HCEC 1CT (cell line): ENCODE data around the gene PABPN1L.

Experiments used
- DNase-seq: peaks from one replicate; pipeline ENCODE4 v3.0.0-alpha.2; 2017

The PABPN1L gene

DNA sequence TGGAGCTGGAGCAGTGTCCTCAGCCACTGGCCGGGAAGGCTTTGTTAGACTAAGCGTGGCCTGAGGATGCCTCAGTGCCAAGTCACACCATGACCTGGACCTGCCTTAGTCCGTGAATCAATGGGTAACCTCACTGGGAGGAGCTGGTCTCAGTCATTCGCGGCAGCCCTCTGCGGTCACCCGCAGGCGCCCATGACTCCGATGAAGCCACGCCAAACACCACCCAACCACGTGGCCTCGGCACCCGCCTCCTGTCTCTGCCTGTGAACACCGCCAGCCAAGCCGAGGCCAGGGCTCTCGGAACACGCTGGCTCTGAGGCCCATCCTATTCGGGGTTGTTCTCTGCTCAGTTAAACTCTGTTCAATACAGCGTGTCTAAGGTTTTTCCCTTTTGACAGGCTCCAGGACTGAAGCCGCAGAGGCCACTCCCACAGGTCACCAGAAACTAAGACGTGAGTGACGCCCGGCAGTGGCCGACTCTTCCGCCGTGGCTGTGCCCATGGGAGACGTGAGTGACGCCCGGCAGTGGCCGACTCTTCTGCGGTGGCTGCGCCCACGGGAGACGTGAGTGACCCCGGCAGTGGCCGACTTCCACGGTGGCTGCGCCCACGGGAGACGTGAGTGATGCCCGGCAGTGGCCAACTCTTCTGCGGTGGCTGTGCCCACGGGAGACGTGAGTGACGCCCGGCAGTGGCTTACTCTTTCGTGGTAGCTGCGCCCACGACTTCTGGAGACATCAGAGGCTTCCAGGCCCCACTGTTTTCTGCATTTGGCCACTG lies 16.8 kb upstream of the PABPN1L start:
- DNase-seq: no peak

DNA sequence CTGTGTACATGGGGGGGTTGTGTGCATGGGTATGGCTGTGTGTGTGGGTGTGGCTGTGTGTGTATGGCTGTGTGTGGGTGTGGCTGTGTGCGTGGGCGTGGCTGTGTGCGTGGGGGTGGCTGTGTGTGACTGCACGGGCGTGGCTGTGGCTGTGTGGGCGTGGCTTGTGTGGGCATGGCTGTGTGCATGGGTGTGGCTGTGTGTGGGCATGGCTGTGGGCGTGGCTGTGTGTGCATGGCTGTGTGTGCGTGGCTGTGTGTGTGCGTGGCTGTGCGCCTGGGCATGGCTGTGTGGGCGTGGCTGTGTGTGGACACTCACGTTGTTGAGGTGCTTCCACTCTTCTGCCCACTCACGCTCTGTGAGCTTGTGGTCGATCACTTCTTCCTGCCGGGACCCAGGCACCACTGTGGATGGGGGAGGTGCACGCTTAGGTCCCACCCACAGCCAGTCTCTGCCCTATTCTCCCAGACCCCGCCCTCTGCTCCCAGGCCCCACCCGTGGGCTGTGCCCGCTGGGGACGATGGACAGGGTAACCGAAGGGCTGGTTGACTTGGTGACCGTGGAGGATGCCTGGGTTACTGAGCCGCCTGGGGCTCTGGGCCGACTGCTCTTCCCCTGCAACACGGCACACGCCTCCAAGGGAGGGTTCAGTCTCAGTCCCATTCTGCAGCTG lies 16.0 kb upstream of the PABPN1L start:
- DNase-seq: no peak

DNA sequence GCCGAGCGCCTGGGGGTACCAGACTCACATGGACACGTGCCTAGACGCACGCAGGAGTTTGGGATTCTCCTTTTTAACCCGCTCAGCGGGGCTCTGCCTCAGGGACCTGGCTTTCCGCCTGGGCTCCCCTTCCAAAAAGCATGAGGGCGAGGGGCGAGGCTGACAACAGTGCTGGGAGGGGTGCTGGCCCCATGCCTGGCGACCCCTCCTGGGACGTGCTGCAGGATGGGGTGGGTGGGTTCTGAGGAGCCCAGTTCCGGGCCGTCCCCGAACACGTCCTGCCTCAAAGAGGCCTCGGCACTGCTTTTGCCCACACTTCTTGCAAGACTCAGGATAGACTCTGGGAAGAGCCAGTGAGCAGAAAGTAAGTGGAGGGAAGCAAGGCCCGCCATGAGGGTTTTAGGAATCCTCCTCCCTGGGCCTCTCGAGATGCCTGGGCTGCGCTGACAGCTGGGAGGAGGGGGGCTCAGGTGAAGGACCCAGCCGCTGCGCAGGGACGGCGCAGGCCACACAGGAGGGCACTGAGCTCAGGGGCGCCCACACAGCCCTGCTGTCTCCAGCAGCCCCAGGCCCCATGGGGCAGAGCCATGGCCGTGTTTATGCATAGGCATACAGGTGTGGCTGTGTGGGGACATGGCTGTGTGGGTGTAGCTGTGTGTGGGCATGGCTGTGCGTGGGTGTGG lies 15.4 kb upstream of the PABPN1L start:
- DNase-seq: no peak

DNA sequence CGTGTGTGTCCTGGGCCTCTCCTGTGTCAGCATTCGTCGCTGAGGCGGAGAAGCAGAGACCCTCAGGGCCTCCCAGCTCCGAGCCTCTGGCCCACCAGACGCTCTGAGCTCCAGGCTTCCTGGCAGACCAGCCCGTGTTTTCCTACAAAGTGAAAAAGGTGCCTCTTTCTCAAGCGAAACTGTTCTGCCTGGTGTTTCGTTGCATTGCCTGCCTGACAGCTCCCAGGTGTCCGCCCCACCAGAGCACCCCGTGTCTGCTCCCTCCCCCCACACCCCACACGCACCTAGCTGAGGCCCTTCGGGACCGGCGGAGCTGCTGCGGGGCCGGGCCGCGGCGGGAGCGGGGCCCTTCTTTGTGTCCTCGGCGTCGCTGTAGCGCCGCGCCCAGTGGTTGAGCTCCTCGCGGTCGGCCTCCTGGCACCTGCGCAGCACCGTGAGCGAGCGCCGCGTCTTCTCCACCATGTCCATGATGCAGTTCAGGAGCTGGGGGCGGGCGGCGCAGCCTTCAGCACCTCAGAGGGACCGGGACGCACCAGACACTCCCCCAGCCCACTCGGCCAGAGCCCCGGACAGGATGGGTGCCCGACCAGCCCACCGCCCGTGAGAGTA lies 14.7 kb upstream of the PABPN1L start:
- DNase-seq: no peak

DNA sequence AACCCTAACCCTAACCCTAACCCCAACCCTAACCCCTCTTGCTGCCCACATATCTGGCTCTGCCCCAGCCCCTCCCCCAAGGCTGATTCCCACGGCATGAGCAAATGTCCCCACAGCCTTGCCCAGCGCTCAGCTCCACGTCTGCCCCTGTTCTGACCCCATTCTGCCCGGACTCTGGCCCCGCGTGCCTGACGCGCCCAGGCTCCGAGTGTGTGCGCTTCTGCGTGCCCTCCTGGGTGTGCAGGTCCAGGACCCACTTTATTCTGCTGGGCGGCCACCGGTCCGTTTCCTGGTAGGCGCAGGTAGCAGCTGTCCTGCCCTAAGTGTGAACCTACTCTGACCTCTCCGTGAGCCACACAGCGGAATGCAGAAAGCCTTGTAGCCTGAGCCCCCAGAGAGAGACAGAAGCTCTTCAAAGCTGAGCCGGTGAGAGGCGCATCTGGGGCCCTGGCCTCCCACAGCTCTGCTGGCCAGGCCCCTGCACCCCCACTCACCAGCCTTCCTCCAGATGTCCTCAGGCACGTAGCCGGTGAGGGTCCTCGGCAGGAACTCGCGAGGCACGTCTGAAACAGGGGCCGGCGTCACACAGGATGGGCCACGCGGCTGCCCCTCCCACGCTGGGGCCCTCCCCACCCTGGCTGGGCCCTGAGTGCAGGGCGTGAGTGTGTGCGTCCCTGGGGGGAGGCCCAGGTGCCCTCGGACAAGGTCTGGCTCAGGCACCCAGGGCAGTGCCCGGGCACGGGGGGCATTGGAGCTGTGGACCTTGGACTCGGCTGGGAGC lies 14.0 kb upstream of the PABPN1L start:
- no peak for DNase-seq

DNA sequence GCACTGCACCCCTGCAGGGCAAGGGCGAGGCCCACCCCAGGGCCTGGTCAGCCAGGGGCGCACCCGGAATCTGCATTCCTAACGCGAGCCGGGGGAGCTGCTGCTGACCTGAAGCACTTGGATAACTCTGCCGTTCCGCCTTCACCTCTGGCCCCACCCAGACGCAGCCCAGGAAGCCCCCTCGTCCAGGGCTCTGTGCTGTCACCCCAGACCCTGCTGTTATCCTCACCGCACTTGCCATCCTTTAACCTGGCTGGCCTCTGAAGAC lies 13.3 kb upstream of the PABPN1L start:
- DNase-seq: no peak

DNA sequence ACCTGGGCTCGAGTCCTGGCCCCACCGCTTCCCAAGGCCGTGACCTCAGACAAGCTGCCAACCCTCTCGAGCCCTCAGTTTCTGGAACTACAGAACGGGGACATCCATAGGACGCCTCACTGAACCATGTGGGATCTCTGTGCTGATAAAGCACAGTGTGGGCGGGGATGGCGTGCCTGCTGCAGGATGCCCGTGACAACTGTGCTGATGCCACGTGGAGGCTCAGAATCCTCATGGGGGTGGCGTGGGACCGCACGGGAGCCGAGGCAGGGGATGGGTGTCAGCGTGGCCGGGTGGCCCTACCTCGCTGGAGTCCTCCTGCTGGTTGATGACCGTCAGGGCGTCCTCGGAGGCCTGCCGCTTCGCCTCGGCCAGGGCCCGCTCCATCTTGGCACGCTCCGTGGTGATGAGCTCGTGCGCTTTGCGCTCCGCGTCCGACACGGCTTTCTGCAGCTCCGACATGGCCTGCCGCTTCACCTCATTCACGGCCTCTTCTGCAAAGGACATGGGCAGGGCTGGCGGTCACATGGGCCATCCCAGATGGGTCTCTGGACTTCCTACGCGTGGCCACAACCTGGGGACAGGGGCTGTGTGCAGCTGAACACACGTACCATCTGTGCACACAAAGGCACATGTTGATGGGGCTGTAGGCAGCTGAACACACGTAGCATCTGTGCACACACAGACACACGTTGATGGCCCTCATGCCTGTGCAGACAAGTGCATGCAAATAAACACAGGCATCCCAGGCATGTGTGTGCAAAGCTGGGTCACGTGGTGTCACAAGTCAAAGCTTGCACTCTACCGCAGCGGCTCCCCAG lies 12.7 kb upstream of the PABPN1L start:
- no peak for DNase-seq

DNA sequence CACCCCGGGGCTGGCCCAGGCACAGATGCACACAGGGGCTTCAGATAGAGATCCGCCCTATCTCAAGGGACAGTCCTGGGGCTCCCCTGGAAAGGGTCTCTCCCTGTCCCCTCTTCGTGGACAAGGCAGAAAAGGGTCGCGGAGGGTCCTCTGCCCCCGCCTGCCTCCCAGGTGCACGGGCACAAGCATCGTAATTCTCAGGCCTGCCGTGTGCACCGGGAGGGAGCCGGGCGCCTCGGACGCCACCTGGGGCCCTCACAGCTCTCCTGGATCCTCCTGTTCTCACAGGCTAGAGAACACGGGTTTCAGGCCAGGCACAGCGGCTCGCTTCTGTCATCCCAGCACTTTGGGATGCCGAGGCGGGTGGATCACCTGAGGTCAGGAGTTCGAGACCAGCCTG lies 11.9 kb upstream of the PABPN1L start:
- no peak for DNase-seq

DNA sequence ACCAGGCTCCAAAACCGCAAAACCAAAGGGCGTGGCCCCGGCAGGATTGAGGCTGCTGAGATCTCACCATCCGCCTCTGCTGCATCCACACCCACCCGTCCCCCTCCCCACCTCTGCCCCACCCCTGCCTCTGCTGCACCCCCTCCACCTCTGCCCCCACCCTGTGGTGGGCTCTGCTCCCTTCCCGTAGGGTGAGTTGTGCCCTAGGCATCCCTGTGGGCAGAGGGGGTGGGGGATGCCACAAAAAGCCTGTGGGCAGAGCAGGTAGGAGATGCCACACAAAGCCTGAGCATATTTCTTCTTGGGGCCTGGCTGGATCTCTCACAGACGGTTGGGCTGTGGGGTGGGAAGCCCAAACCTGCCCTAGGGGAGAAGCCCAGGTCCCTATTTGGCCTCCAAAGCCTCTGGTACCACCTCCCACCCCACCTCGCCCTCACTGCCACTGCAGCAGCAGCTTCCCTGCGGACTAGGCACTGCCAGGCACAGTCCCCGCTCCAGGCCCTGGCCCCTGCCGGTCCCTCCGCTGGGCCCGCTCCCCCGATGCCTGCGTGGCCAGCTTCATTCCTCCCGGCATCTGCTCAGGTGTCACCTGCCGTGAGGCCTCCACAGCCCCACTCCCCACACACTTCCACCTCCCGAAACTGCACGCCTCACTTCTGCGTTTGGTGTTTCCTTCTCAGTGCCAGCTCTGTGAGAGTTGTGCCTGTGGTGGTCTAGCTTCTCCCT lies 11.3 kb upstream of the PABPN1L start:
- DNase-seq: no peak

DNA sequence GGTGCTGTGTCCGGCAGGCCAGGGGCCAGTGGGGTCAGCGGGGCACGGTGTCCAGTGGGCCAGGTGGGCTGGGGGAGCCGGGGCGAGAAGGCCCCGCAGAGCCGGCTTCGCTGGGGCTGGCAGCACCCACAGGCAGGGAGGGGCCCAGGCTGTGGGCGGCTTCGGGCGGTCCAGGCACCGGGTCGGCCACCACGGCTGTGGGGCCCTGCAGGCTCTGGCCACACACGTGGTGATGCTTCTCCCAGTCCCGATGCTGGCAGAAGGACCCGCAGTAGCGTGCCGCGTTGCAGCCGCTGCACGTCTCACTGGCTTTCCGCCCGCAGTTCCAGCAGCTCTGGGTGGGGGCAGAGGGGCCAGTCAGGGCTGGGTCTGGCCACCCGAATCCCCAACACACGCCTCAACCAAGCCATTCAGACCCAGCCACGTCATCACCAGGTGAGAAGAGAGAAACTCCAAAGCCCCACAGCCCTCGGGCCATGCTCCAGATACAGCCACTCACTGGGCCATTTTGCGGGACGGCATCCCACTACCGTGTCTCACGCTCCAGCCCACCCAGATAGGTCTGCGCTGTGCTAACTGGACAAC lies 10.6 kb upstream of the PABPN1L start:
- no peak for DNase-seq

DNA sequence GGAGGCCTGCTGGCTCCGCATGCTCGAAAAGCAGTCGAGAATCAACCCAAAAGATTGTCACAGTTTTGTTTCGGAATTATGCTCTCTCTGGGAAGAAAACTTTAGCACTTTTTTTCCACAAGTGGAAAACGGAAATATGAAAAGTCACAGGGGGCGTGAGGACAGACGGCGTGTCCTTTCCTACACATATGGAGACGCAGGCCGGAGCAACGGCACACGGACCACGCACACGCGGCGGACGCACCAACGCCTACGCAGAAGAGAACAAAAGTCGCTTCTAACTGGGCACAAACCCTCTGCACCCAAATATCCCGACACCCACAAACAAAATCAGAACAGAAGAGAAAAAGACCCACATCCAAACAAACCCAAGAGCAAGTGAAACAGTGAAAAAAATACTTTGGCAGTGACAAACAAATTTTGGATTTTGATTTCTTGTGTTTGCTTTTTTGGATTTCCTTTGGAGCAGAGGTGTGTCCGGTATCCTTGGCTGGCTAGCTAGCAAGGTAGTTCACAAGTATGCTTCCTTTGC lies 9.3 kb upstream of the PABPN1L start:
- no peak for DNase-seq

DNA sequence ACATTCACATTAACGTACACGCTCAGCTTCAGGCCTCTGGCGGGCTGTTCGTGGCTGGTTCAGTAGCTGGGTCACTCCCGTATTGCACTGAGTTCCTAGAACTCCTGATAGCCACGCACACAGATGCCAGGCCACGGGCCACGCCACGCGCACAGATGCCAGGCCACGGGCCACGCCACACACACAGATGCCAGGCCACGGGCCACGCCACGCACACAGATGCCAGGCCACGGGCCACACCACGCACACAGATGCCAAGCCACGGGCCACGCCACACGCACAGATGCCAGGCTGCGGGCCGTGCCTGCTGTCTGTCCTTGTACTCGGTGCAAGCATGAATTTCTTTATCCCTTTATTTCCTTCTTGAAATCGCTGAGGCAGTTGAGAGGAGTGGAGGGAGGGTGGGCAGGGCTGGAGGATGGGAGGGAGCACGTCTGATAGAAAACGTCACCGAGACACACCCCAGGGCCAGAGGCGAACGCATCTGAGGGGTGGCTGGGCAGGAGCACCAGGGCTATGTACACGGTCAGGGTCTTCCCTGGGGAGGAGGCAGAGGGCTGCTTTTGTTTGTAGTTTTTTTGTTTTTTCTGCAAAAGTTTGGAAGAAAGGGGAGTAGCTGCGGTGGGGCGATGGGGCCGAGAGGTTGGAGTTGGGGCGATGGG lies 8.6 kb upstream of the PABPN1L start:
- no peak for DNase-seq

DNA sequence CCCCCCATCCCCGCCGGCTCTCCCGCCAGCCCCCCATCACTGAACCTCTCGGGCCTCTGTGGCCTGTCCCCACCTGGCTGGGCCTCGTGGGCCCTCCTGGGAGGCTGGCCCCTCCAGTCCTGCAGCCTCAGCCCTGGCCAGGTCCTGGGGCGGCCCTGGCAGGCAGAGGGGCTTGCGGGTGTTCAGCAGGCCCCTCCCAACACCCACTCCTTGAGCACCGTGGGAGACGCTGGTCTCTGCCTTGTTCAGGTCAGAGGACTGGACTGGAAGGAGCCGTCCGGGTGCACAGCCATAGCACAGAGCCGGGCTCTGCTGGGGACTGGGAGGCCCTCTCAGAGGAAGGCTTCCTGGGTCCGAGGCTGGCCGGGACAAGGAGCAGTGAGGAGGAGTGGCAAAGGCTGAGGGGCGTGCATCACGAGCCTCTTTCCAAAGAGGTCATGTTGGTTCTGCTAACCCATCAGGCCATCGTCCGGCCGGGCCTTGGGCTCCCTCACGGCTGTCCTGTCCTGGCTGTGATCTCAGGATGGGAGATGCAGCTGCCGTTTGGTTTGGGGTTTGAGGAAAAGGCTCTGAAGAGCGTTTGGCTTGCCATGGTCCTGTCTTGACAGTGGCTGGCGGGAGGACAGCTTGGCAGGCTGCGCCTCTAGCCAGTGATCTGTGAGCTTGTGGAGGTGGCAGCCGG lies 6.3 kb upstream of the PABPN1L start:
- DNase-seq: no peak

DNA sequence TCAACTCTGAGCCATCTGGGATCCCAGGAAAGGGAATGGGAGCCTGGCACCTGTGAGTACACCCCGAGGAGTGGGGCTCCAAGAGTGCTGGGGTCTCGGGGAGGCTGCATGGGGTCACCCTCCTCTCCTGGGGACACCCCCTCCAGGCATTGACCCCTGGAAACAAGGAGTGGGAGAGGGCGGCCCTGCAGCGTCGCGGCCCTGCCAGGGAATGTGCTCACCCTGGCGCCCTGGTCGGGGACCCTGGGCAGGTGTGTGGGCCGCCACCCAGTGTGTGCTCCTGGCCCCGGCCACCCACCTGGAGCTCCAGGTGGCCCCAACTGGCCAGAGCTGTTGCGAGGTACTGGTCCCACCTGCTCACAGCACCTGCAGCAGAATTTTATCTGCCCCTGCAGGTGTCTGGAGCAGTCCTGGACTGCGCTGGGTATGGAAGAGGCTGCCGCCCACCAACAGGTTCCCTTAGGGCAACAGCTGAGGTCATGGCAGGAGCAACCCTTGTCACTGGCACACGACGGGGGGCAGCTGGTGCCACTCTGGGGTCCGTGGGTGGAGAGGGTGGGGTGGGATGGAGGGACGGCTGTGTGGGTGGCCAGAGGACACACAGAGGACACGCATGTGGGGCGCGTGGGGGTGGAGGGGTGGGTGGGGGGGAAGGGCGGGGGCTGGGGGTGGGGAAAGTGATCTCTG lies 5.4 kb upstream of the PABPN1L start:
- DNase-seq: no peak

DNA sequence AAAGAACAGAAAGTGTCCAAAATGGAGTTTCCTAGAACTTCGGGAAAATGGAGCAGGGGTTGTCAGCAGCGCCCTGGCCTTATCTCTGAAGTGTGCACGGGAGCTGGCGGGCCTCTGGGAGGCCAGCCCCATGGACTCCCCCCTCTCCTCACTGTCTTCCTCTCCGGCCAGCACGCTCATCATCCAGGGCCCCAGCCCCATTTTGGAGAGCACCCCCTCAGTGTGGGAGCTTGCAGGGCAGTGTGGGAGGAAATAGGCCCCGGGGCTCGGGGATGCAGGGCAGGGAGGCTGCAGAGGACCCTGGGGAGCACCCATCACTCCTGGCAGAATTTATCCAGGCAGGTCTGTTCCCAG lies 4.9 kb upstream of the PABPN1L start:
- DNase-seq: no peak

DNA sequence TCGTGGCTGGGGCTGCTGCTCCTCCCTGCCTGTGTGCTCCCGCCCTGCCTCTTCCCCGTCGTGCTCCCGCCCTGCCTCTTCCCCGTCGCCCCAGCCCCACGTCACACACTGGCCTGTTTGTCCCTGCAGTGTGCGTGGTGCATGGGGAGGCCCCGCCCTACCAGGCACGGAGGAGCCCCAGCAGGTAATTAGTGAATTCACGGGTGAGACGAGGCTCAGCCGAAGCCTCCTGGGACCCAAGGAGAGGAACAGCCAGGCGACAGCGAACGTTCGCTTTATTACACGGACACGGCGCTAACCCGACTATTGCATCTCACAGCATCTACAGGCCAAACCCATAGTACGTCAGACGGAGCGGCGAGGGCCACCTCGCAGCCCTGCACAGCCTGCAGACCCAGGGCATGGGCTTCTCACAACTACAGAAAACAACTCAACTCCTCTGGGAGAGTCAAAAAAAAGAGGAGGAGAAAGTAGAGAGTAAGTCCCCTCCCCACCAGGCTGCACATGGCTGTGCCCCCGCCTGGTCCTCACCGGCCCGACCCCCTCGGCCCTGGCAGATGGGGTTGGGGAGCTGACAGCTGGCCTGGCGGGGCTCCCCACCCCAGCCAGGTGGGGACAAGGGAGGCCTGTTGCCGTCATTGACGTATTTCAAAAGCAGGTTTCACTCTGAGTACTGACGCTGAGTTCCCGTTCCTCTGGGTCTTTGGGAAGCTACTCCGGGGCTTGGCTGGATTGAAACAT lies 4.3 kb upstream of the PABPN1L start:
- DNase-seq: no peak

DNA sequence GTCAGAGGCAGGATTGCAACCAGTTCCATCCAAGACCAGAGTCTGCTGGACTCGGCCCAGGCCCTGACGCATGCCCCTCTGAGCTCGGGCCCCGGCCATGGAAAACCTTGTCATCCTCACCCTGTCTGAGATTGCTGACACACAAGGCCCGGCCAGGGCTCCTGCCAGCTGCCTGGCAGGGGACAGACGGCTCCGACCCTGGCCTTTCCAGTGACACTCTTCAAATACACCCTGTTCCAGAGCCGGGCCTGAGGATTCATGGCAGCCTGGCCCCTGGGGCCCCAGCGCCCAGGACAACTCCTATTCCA lies 3.2 kb upstream of the PABPN1L start:
- DNase-seq: no peak

DNA sequence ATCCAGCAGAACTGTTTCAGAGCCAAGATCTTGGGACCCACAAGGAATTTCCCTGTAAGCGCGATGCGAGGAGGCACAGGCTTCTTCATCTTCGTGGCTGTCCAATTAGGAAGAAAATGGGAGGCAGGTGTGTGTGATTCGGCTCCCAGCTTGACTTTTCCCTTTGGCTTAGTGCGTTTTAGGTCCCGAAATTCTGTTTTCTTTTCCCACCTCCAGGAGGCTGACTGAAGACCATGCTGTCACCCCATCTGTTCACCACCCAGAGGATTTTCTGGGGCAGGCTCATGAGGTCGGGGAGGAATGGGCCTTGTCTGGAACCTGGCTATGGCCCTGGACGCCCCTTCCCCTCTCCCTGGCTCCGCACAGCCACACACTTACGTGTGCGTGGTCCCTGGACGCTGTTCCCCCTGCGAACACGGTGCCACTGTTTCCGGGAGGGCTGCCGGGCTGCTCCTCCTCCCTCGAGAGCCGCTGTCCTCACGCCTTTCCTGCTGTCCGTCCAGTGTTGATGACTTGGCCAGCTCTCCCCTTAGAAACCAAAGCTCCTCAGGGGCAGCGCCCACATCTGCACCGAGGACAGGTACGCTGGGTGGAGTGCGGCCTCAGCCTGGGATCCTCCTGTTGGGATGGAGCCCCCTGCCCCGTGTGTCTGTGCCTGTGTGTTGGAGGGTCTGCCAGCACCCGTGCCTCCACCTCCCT lies 2.7 kb upstream of the PABPN1L start:
- no peak for DNase-seq
